ENCODE results near the gene STOML2.

DNA sequence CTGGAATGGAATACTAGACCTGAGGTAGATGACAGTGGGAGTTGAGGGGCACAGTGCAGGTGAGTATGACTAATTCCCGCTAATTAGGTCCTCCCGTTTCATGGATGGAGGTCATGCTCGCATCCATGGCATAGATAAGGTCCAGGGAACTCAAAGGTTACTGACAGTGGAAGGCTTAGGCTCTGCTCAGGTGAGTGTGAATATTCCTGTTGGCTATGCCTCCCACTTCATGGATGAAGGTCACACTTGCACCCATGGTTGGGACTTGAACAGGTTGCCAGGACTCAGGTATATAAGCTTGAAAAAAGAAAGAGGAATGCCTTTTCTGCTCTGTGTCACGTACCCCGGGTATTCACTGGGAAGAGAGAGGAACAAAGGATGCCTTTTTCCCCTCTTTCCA lies 39.1 kb upstream of the STOML2 start:
- TF ChIP-seq, protein P1, sequence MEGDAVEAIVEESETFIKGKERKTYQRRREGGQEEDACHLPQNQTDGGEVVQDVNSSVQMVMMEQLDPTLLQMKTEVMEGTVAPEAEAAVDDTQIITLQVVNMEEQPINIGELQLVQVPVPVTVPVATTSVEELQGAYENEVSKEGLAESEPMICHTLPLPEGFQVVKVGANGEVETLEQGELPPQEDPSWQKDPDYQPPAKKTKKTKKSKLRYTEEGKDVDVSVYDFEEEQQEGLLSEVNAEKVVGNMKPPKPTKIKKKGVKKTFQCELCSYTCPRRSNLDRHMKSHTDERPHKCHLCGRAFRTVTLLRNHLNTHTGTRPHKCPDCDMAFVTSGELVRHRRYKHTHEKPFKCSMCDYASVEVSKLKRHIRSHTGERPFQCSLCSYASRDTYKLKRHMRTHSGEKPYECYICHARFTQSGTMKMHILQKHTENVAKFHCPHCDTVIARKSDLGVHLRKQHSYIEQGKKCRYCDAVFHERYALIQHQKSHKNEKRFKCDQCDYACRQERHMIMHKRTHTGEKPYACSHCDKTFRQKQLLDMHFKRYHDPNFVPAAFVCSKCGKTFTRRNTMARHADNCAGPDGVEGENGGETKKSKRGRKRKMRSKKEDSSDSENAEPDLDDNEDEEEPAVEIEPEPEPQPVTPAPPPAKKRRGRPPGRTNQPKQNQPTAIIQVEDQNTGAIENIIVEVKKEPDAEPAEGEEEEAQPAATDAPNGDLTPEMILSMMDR (IDR thresholded peaks at IDR 0.05) = no peak
- TF ChIP-seq POLR2A (IDR thresholded peaks at IDR 0.05) = no peak

Measured in right lobe of liver (tissue), 4 donors.